Neuronal stem cell (in vitro differentiated cells): ENCODE data around the gene ST3GAL4.
"Not testable (repeated sequence)": the region's sequence is repeated elsewhere in the genome, so short reads cannot be mapped to it uniquely, and the experiment has no call there.

ENCODE experiments used
- DNase-seq: peaks from one replicate; pipeline ENCODE4 v3.0.0-alpha.2; 2013; ENCODE audit warnings: low spot score
- H2AFZ ChIP-seq: one replicate; pipeline ENCODE4 v1.6.1; 2013; ENCODE audit warnings: mild to moderate bottlenecking, low read length, inconsistent platforms
- H2AK5ac ChIP-seq: 2 replicates; pipeline ENCODE4 v1.6.1; 2013; ENCODE audit warnings: low read depth, mild to moderate bottlenecking, inconsistent platforms, low read length, moderate library complexity, mixed read lengths
- H2BK120ac ChIP-seq: 2 replicates; pipeline ENCODE4 v1.6.1; 2013; ENCODE audit warnings: low read depth, mild to moderate bottlenecking, inconsistent platforms, low read length, moderate library complexity, mixed read lengths
- H2BK12ac ChIP-seq: one replicate; pipeline ENCODE4 v1.6.1; 2013; ENCODE audit warnings: low read length, inconsistent platforms
- H2BK15ac ChIP-seq: 2 replicates; pipeline ENCODE4 v1.6.1; 2013; ENCODE audit warnings: mild to moderate bottlenecking, low read length, inconsistent platforms, mixed read lengths
- H2BK5ac ChIP-seq: one replicate; pipeline ENCODE4 v1.6.1; 2013; ENCODE audit warnings: inconsistent platforms, mild to moderate bottlenecking, low read length, moderate library complexity
- H3K14ac ChIP-seq: one replicate; pipeline ENCODE4 v1.6.1; 2013; ENCODE audit warnings: low read length, inconsistent platforms
- H3K18ac ChIP-seq: 2 replicates; pipeline ENCODE4 v1.6.1; 2013; ENCODE audit warnings: low read length, inconsistent platforms
- H3K23ac ChIP-seq: 2 replicates; pipeline ENCODE4 v1.6.1; 2013; ENCODE audit warnings: low read depth, mild to moderate bottlenecking, mixed read lengths, low read length, inconsistent platforms; ENCODE audit not compliant: poor library complexity
- H3K27ac ChIP-seq: replicated peaks from 3 replicates; pipeline ENCODE4 v1.5.1; 2013; ENCODE audit warnings: low read length, inconsistent platforms
- H3K27me3 ChIP-seq, 3 experiments: 2 replicates each; pipeline ENCODE4 v1.6.1; 2013; ENCODE audit warnings: low read length in 3 of 3, mild to moderate bottlenecking in 2 of 3, inconsistent platforms in 1 of 3, low read depth in 1 of 3, mixed read lengths in 1 of 3, moderate library complexity in 1 of 3; ENCODE audit not compliant: control insufficient read depth in 3 of 3, insufficient read depth in 3 of 3
- H3K36me3 ChIP-seq, 2 donors: replicated peaks in 1 of 2; 2 replicates each; pipeline ENCODE4 v1.6.1; 2013; ENCODE audit warnings: low read length in 2 of 2; ENCODE audit not compliant: control insufficient read depth in 2 of 2, insufficient read depth in 2 of 2
- H3K4ac ChIP-seq: 2 replicates; pipeline ENCODE4 v1.6.1; 2013; ENCODE audit warnings: inconsistent platforms, mild to moderate bottlenecking, low read length, moderate library complexity
- H3K4me1 ChIP-seq, 2 donors: 1 replicate in 1 of 2; 2 replicates in 1 of 2; pipeline ENCODE4 v1.6.1; 2013; ENCODE audit warnings: low read length in 2 of 2, low read depth in 1 of 2; ENCODE audit not compliant: control insufficient read depth in 2 of 2, insufficient read depth in 1 of 2
- H3K4me2 ChIP-seq: one replicate; pipeline ENCODE4 v1.6.1; 2013; ENCODE audit warnings: mild to moderate bottlenecking, low read length, inconsistent platforms; ENCODE audit not compliant: insufficient read depth, poor library complexity, severe bottlenecking
- H3K4me3 ChIP-seq, 2 donors: 2 replicates each; pipeline ENCODE4 v1.5.1; 2013; ENCODE audit warnings: low read length in 2 of 2, mild to moderate bottlenecking in 2 of 2, inconsistent platforms in 1 of 2, moderate library complexity in 1 of 2
- H3K79me1 ChIP-seq: one replicate; pipeline ENCODE4 v1.6.1; 2013; ENCODE audit warnings: low read depth, mild to moderate bottlenecking, inconsistent platforms, low read length, moderate library complexity
- H3K9ac ChIP-seq: one replicate; pipeline ENCODE4 v1.6.1; 2013; ENCODE audit warnings: mild to moderate bottlenecking, low read depth, low read length, inconsistent platforms; ENCODE audit not compliant: poor library complexity
- H3K9me3 ChIP-seq, 2 donors: replicated peaks in 1 of 2; 2 replicates each; pipeline versions ENCODE3 to v1.6.1; 2013; ENCODE audit warnings: low read length in 2 of 2, mild to moderate bottlenecking in 2 of 2, inconsistent platforms in 1 of 2, low read depth in 1 of 2, mixed read lengths in 1 of 2, moderate library complexity in 1 of 2; ENCODE audit not compliant: control insufficient read depth in 2 of 2, insufficient read depth in 1 of 2
- H4K8ac ChIP-seq: one replicate; pipeline ENCODE4 v1.6.1; 2013; ENCODE audit warnings: low read depth, mild to moderate bottlenecking, inconsistent platforms, low read length, moderate library complexity
- H4K91ac ChIP-seq: one replicate; pipeline ENCODE4 v1.6.1; 2013; ENCODE audit warnings: low read length, low read depth, mild to moderate bottlenecking, inconsistent platforms; ENCODE audit not compliant: poor library complexity
- WGBS, 2 donors: extraction: QIAGEN DNeasy Blood & Tissue Kit; methylation state at CpG; one replicate each; pipeline ENCODE4 v1.1.7; 2013; ENCODE audit warnings: missing lambda C conversion rate in 2 of 2, mixed read lengths in 1 of 2; ENCODE audit not compliant: insufficient read length in 2 of 2, insufficient replicate concordance in 1 of 2; ENCODE audit errors: extremely low coverage in 2 of 2; 5-methylcytosine and 5-hydroxymethylcytosine counted together

Gene ST3GAL4

GRCh38 chr11:126308771-126309170 is 46.7 kb upstream of the ST3GAL4 start:
- H3K23ac ChIP-seq, H3K18ac ChIP-seq, H3K27ac ChIP-seq, H2AK5ac ChIP-seq, H2BK120ac ChIP-seq, H3K27me3 ChIP-seq, H3K4me3 ChIP-seq, H4K8ac ChIP-seq, H2AFZ ChIP-seq, H3K79me1 ChIP-seq, H2BK5ac ChIP-seq, H4K91ac ChIP-seq, H3K4ac ChIP-seq, H3K9ac ChIP-seq, H3K4me1 ChIP-seq, H2BK12ac ChIP-seq, H3K14ac ChIP-seq, H2BK15ac ChIP-seq, H3K4me2 ChIP-seq, H3K9me3 ChIP-seq, DNase-seq: not testable (repeated sequence)
- WGBS, 2 donors: no CpG with 5 or more reads among the region's 4 CpGs
- H3K36me3 ChIP-seq: peaks cover 3 to 31% of the 10 kb centered on the region in 2 donors

- Histone ChIP-seq H2BK120ac (no peak overlapping the region), H4K8ac (no peak overlapping the region), H2AFZ (no peak overlapping the region), H3K79me1 (no peaks in the 10 kb centered on the region), H3K4me1 (no peaks in the 10 kb centered on the region), H3K4me3 (no peak overlapping the region), H2BK12ac (no peak overlapping the region), H3K4me2 (no peak overlapping the region), H3K36me3 (peaks cover 3 to 41% of the 10 kb centered on the region in 2 donors), H3K27me3 (no peaks in the 10 kb centered on the region), H4K91ac (no peak overlapping the region), H2BK5ac (no peak overlapping the region), H3K23ac (no peak overlapping the region), H3K9ac (no peak overlapping the region), H2AK5ac (no peak overlapping the region), H3K27ac (no peak overlapping the region), H3K18ac (no peak overlapping the region), H2BK15ac (no peak overlapping the region), H3K14ac (no peak overlapping the region), H3K4ac (no peak overlapping the region), H3K9me3 (peaks cover 0 to 4% of the 10 kb centered on the region in 2 donors)
- DNase-seq: peak; percentile 67
- WGBS, 2 donors: no CpG with 5 or more reads among the region's 12 CpGs
Measured at GRCh38 chr11:126310200-126310991, 45.1 kb upstream of the ST3GAL4 start.

- Histone ChIP-seq H3K4me1 (no peaks in the 10 kb centered on the region), H2BK5ac (no peak overlapping the region), H3K23ac (no peak overlapping the region), H3K36me3 (peaks cover 3 to 41% of the 10 kb centered on the region in 2 donors), H2BK120ac (no peak overlapping the region), H3K27me3 (no peaks in the 10 kb centered on the region), H3K27ac (no peak overlapping the region), H2AK5ac (no peak overlapping the region), H3K4me2 (no peak overlapping the region), H3K14ac (no peak overlapping the region), H3K9ac (no peak overlapping the region), H2BK12ac (no peak overlapping the region), H3K79me1 (no peaks in the 10 kb centered on the region), H3K9me3 (peaks cover 0 to 4% of the 10 kb centered on the region in 2 donors), H3K18ac (no peak overlapping the region), H2AFZ (no peak overlapping the region), H3K4ac (no peak overlapping the region), H4K91ac (no peak overlapping the region), H2BK15ac (no peak overlapping the region), H4K8ac (no peak overlapping the region), H3K4me3 (no peak overlapping the region)
- no peak for DNase-seq
- no CpG with 5 or more reads among the region's 6 CpGs for WGBS, 2 donors
Measured at GRCh38 chr11:126310992-126311310, 44.5 kb upstream of the ST3GAL4 start.

GRCh38 chr11:126311401-126312291 is 43.8 kb upstream of the ST3GAL4 start:
- H3K4ac ChIP-seq: no peak overlapping the region
- H2BK12ac ChIP-seq: no peak overlapping the region
- no peak overlapping the region for H2BK5ac ChIP-seq
- H3K79me1 ChIP-seq: no peaks in the 10 kb centered on the region
- H3K4me3 ChIP-seq: no peak overlapping the region
- no peak overlapping the region for H3K23ac ChIP-seq
- no peak overlapping the region for H3K9ac ChIP-seq
- no peaks in the 10 kb centered on the region for H3K4me1 ChIP-seq
- peaks cover 2 to 46% of the 10 kb centered on the region in 2 donors for H3K36me3 ChIP-seq
- no peak overlapping the region for H3K27ac ChIP-seq
- H2BK120ac ChIP-seq: no peak overlapping the region
- WGBS, 2 donors: no CpG with 5 or more reads among the region's 14 CpGs
- H3K9me3 ChIP-seq: peaks cover 0 to 4% of the 10 kb centered on the region in 2 donors
- no peak overlapping the region for H3K18ac ChIP-seq
- H2AK5ac ChIP-seq: no peak overlapping the region
- H3K27me3 ChIP-seq: no peaks in the 10 kb centered on the region
- H4K8ac ChIP-seq: no peak overlapping the region
- H3K14ac ChIP-seq: no peak overlapping the region
- no peak overlapping the region for H2BK15ac ChIP-seq
- H2AFZ ChIP-seq: no peak overlapping the region
- H3K4me2 ChIP-seq: no peak overlapping the region
- DNase-seq: no peak
- H4K91ac ChIP-seq: no peak overlapping the region
